H1 (cell line): ENCODE measurements around the gene ANKRD12. TPM values are rescaled to one million over a fixed set of nuclear protein-coding genes. Genes with fewer than 3 reads are reported as not detected.

Experiments used
- CTCF ChIA-PET: fragments of 300-600 bp; sonication (Branson Sonifier 250); formaldehyde crosslinking; loops from one replicate; lab custom pipeline; 2021; ENCODE audit not compliant: partially characterized antibody; lab: Charles Lee
- POLR2A ChIA-PET: fragments of 300-600 bp; sonication (Branson Sonifier 250); formaldehyde crosslinking; loops from one replicate; lab custom pipeline; 2021; ENCODE audit warnings: inconsistent platforms; ENCODE audit not compliant: partially characterized antibody; lab: Charles Lee
- DNase-seq, 2 experiments: peaks; one replicate each; pipeline versions ENCODE4 v3.0.0 to v3.0.0-alpha.2; 2010 to 2022; ENCODE audit warnings: low spot score in 2 of 2, low read depth in 1 of 2, mixed read lengths in 1 of 2
- FAIRE-seq: peaks from 2 replicates; lab custom pipeline; 2011; peaks lifted over from hg19 to GRCh38; lab: Jason Lieb, UNC
- H2AFZ ChIP-seq: 2 replicates; pipeline ENCODE4 v1.8.1; 2012; ENCODE audit warnings: low read length, inconsistent platforms
- H2AK5ac ChIP-seq: 2 replicates; pipeline ENCODE4 v1.6.1; 2013; ENCODE audit warnings: low read depth, low read length
- H2BK120ac ChIP-seq: replicated peaks from 2 replicates; pipeline ENCODE3; 2013; ENCODE audit warnings: low read depth, low read length, inconsistent platforms
- H2BK12ac ChIP-seq: 2 replicates; pipeline ENCODE4 v1.6.1; 2013; ENCODE audit warnings: low read depth, low read length
- H2BK15ac ChIP-seq: 2 replicates; pipeline ENCODE4 v1.6.1; 2013; ENCODE audit warnings: low read length
- H2BK20ac ChIP-seq: 2 replicates; pipeline ENCODE4 v1.6.1; 2013; ENCODE audit warnings: low read length
- H2BK5ac ChIP-seq: 2 replicates; pipeline ENCODE4 v1.6.1; 2013; ENCODE audit warnings: low read depth, low read length
- H3K14ac ChIP-seq: 2 replicates; pipeline ENCODE4 v1.6.1; 2013; ENCODE audit warnings: inconsistent platforms; ENCODE audit not compliant: insufficient read length
- H3K18ac ChIP-seq: 2 replicates; pipeline ENCODE4 v1.6.1; 2013; ENCODE audit warnings: low read length; ENCODE audit errors: extremely low read depth
- H3K23ac ChIP-seq: 2 replicates; pipeline ENCODE4 v1.6.1; 2013; ENCODE audit warnings: inconsistent platforms; ENCODE audit not compliant: insufficient read length
- H3K23me2 ChIP-seq: 2 replicates; pipeline ENCODE4 v1.6.1; 2013; ENCODE audit warnings: low read depth, low read length
- H3K27ac ChIP-seq: 2 replicates; pipeline ENCODE4 v1.6.1; 2011; ENCODE audit warnings: low read depth, low read length, inconsistent platforms
- H3K27me3 ChIP-seq, 4 experiments: replicated peaks in 1 of 4; 1 replicate in 1 of 4; 2 replicates in 3 of 4; pipeline versions ENCODE4 v1.6.1 to v1.8.1; 2011 to 2013; ENCODE audit warnings: low read length in 3 of 4, mild to moderate bottlenecking in 3 of 4, inconsistent platforms in 2 of 4, mixed read lengths in 2 of 4, moderate library complexity in 1 of 4; ENCODE audit not compliant: control insufficient read depth in 3 of 4, insufficient read depth in 3 of 4; ENCODE audit errors: extremely low read depth in 1 of 4
- H3K36me3 ChIP-seq, 4 experiments: 2 replicates each; pipeline versions ENCODE4 v1.6.1 to v1.8.1; 2011 to 2013; ENCODE audit warnings: mild to moderate bottlenecking in 4 of 4, low read length in 3 of 4, moderate library complexity in 2 of 4, control low read depth in 1 of 4, inconsistent platforms in 1 of 4; ENCODE audit not compliant: insufficient read depth in 4 of 4, control insufficient read depth in 2 of 4
- H3K4ac ChIP-seq: replicated peaks from 2 replicates; pipeline ENCODE3; 2013; ENCODE audit warnings: low read length, low read depth, mixed read lengths, inconsistent platforms; ENCODE audit not compliant: insufficient read length
- H3K4me1 ChIP-seq, 4 experiments: replicated peaks in 1 of 4; 1 replicate in 1 of 4; 2 replicates in 3 of 4; pipeline versions ENCODE4 v1.6.1 to v1.8.1; 2011 to 2013; ENCODE audit warnings: low read length in 3 of 4, inconsistent platforms in 2 of 4, mixed read lengths in 1 of 4; ENCODE audit not compliant: insufficient read depth in 4 of 4, control insufficient read depth in 3 of 4
- H3K4me2 ChIP-seq, 2 experiments: 2 replicates each; pipeline versions ENCODE4 v1.6.1 to v1.8.1; 2011 to 2013; ENCODE audit warnings: low read depth in 2 of 2, low read length in 2 of 2, control low read depth in 1 of 2, inconsistent platforms in 1 of 2, mild to moderate bottlenecking in 1 of 2; ENCODE audit not compliant: insufficient read depth in 1 of 2
- H3K4me3 ChIP-seq, 4 experiments: fragments of 200-600, 300-600 bp in 1 of 4; sonication (generic), shearing (Covaris generic), sonication (Bioruptor Twin) in 1 of 4; 2 replicates each; pipeline versions ENCODE4 v1.5.1 to v1.8.1; 2011 to 2016; ENCODE audit warnings: low read length in 4 of 4, low read depth in 3 of 4, control low read depth in 2 of 4, inconsistent platforms in 2 of 4, mild to moderate bottlenecking in 2 of 4, mixed read lengths in 1 of 4, moderate library complexity in 1 of 4; ENCODE audit not compliant: insufficient read depth in 2 of 4; ENCODE audit errors: extremely low read depth in 1 of 4
- H3K56ac ChIP-seq: replicated peaks from 2 replicates; pipeline ENCODE3; 2013; ENCODE audit warnings: low read depth, mild to moderate bottlenecking, mixed read lengths, low read length, inconsistent platforms; ENCODE audit not compliant: insufficient read length
- H3K79me1 ChIP-seq: 2 replicates; pipeline ENCODE4 v1.6.1; 2013; ENCODE audit warnings: low read depth, low read length, control low read depth
- H3K79me2 ChIP-seq, 2 experiments: 2 replicates each; pipeline versions ENCODE4 v1.6.1 to v1.8.1; 2012 to 2013; ENCODE audit warnings: low read length in 2 of 2, mild to moderate bottlenecking in 2 of 2, inconsistent platforms in 1 of 2; ENCODE audit not compliant: insufficient read depth in 2 of 2, control insufficient read depth in 1 of 2
- H3K9ac ChIP-seq, 4 experiments: replicated peaks in 1 of 4; 1 replicate in 1 of 4; 2 replicates in 3 of 4; pipeline versions ENCODE4 v1.6.1 to v1.8.1; 2011 to 2013; ENCODE audit warnings: low read depth in 3 of 4, low read length in 3 of 4, control low read depth in 2 of 4, mild to moderate bottlenecking in 2 of 4, moderate library complexity in 2 of 4, inconsistent platforms in 1 of 4; ENCODE audit errors: extremely low read depth in 1 of 4
- H3K9me3 ChIP-seq, 2 experiments: 2 replicates each; pipeline versions ENCODE4 v1.6.1 to v1.8.1; 2012 to 2013; ENCODE audit warnings: mild to moderate bottlenecking in 2 of 2, moderate library complexity in 2 of 2, control low read depth in 1 of 2, inconsistent platforms in 1 of 2, low read depth in 1 of 2, low read length in 1 of 2, mixed read lengths in 1 of 2; ENCODE audit not compliant: insufficient read depth in 2 of 2
- H4K20me1 ChIP-seq, 2 experiments: replicated peaks in 1 of 2; 2 replicates each; pipeline versions ENCODE3 to v1.8.1; 2011 to 2013; ENCODE audit warnings: inconsistent platforms in 2 of 2, low read length in 2 of 2, mild to moderate bottlenecking in 1 of 2; ENCODE audit not compliant: insufficient read depth in 2 of 2, control insufficient read depth in 1 of 2
- H4K5ac ChIP-seq: 2 replicates; pipeline ENCODE4 v1.6.1; 2013; ENCODE audit warnings: low read length, low read depth, mixed read lengths, inconsistent platforms; ENCODE audit not compliant: insufficient read length
- H4K8ac ChIP-seq: 2 replicates; pipeline ENCODE4 v1.8.0; 2013; ENCODE audit warnings: mild to moderate bottlenecking, moderate library complexity, low read length, inconsistent platforms; ENCODE audit not compliant: insufficient read depth; ENCODE audit errors: extremely low read depth
- H4K91ac ChIP-seq: replicated peaks from 2 replicates; pipeline ENCODE3; 2013; ENCODE audit warnings: low read length, mixed read lengths, inconsistent platforms; ENCODE audit not compliant: insufficient read length
- CREB1 ChIP-seq: IDR thresholded peaks from 2 replicates; pipeline ENCODE4 v1.6.1; 2012; ENCODE audit warnings: inconsistent platforms
- WGBS, 2 experiments: shearing (Covaris generic) in 1 of 2; methylation state at CpG; one replicate each; pipeline versions ENCODE4 v1.1.6 to v1.1.7; 2013 to 2015; ENCODE audit warnings: low lambda C conversion rate in 2 of 2, mixed read lengths in 2 of 2, inconsistent platforms in 1 of 2, low coverage in 1 of 2, missing lambda C conversion rate in 1 of 2; ENCODE audit not compliant: insufficient replicate concordance in 2 of 2, insufficient coverage in 1 of 2, insufficient read length in 1 of 2; ENCODE audit errors: extremely low coverage in 1 of 2, missing lambda C conversion rate in 1 of 2; 5-methylcytosine and 5-hydroxymethylcytosine counted together
- polyA plus RNA-seq, 7 experiments: library from polyadenylated mRNA; depleted of rRNA in 3 of 7; stranded (reverse) in 5 of 7; unstranded in 2 of 7; fragments of >200 nt in 5 of 7; fragments of 200-250 nt in 2 of 7; gene quantifications; 1 replicate in 5 of 7; 2 replicates in 1 of 7; 4 replicates in 1 of 7; pipeline versions ENCODE4 v1.2.1 to v1.2.3, GENCODE V29; 2011 to 2013; ENCODE audit warnings: missing spikeins in 2 of 7, mixed read lengths in 2 of 7
- total RNA-seq: library from RNA; stranded (reverse); fragmentation: NEBNext Ultra II Directional; extraction: Animal tissue kit (Norgen Biotek cat#: 25700); gene quantifications from 2 replicates; pipeline ENCODE4 v1.2.1, GENCODE V29; 2021

The ANKRD12 gene
- total and polyA plus RNA-seq, 2 of the 8 experiments (the other 6 are each of a cell fraction or from before 2014, with no cell fraction given), result 2.6 to 37.9 TPM

- no peak overlapping the region for H3K23ac ChIP-seq
- H3K27me3 ChIP-seq, result no peaks in the 10 kb centered on the region
- no peaks in the 10 kb centered on the region for H3K23me2 ChIP-seq
- no peaks in the 10 kb centered on the region for H3K79me2 ChIP-seq
- FAIRE-seq (no peak), DNase-seq (no peak)
- no peak overlapping the region for H3K27ac ChIP-seq
- H3K18ac ChIP-seq, result no peak overlapping the region
- ChIA-PET CTCF (no interaction called here), POLR2A (interaction anchor here (0.9 to 1.0 kb wide), 2 partner anchors 12 to 14 kb away, joined by 3 read pairs; partner anchors contain the start of gene TWSG1)
- H3K14ac ChIP-seq, result no peak overlapping the region
- no peak overlapping the region for H3K4me3 ChIP-seq
- H3K36me3 ChIP-seq, result no peaks in the 10 kb centered on the region
- no peak overlapping the region for H3K9ac ChIP-seq
- no peak overlapping the region for H2AK5ac ChIP-seq
- H3K56ac ChIP-seq, result no peak overlapping the region
- 100% methylated on average over 2 of the region's 2 CpGs; no CpG with 5 or more reads in 1 of the 2 experiments for WGBS, 2 experiments
- no peak overlapping the region for H2BK5ac ChIP-seq
- no peak overlapping the region for H3K4me2 ChIP-seq
- H4K5ac ChIP-seq, result no peak overlapping the region
- H2BK12ac ChIP-seq, result no peak overlapping the region
- no peaks in the 10 kb centered on the region for H3K9me3 ChIP-seq
- H3K79me1 ChIP-seq, result no peaks in the 10 kb centered on the region
- H4K91ac ChIP-seq, result no peak overlapping the region
- no peak overlapping the region for H2AFZ ChIP-seq
- H3K4ac ChIP-seq, result no peak overlapping the region
- H2BK15ac ChIP-seq, result no peak overlapping the region
- no peaks in the 10 kb centered on the region for H3K4me1 ChIP-seq
- H4K20me1 ChIP-seq, result no peaks in the 10 kb centered on the region
- no peak overlapping the region for H2BK120ac ChIP-seq
- H4K8ac ChIP-seq, result no peak overlapping the region
- no peak overlapping the region for H2BK20ac ChIP-seq
- TF ChIP-seq CREB1, result no peak
Observed at GRCh38 chr18:9322744-9323143, 186.2 kb downstream of the ANKRD12 start.
